Motor neuron (in vitro differentiated cells): ENCODE data around the gene SMAD3. TPM values are rescaled to one million over a fixed set of nuclear protein-coding genes. Genes with fewer than 3 reads are reported as not detected.
A peak's percentile ranks its signal among the peaks of the same experiment; 100 is the strongest.

Experiments
- ATAC-seq, 8 experiments: fragments of 200-7000 bp; cut with Tn5 transposase; replicated peaks in 6 of 8; 2 replicates each; pipeline ENCODE4 v1.8.0; 2021; ENCODE audit warnings: mild to moderate bottlenecking in 8 of 8, moderate library complexity in 8 of 8
- H3K27ac ChIP-seq, 2 donors: fragments of 250-450 bp; sonication (Bioruptor Pico); 2 replicates each; pipeline ENCODE4 v1.9.0; 2021; ENCODE audit warnings: antibody characterized with exemption in 2 of 2, mild to moderate bottlenecking in 2 of 2, moderate library complexity in 1 of 2
- H3K4me1 ChIP-seq, 2 donors: fragments of 250-450 bp; sonication (Bioruptor Pico); replicated peaks in 1 of 2; 2 replicates each; pipeline ENCODE4 v1.6.1; 2021; ENCODE audit warnings: antibody characterized with exemption in 2 of 2, mild to moderate bottlenecking in 2 of 2, moderate library complexity in 1 of 2
- H3K4me3 ChIP-seq, 5 donors: fragments of 250-450 bp; sonication (Bioruptor Pico); 2 replicates each; pipeline ENCODE4 v1.9.0; 2021; ENCODE audit warnings: antibody characterized with exemption in 5 of 5, mild to moderate bottlenecking in 5 of 5, moderate library complexity in 4 of 5
- WGBS, 10 experiments: fragments of 450-650 bp; shearing (Covaris generic); methylation state at CpG; one replicate each; pipeline ENCODE4 v1.0.0; 2022; 5-methylcytosine and 5-hydroxymethylcytosine counted together
- in situ Hi-C, 9 experiments: fragments of 400-800 bp; cut with MboI; loops; one replicate each; pipeline ENCODE4 v1.15.0; 2021; ENCODE audit warnings: low sequenced_read_pairs in 9 of 9, low pct_unique_long_range_greater_than_20kb in 2 of 9; ENCODE audit not compliant: unreplicated experiment in 9 of 9
- total RNA-seq, 8 experiments: library from RNA; unstranded; fragments of 300-600 nt; gene quantifications; 2 replicates each; pipeline versions ENCODE4 v1.2.3 to v1.2.4, GENCODE V29; 2022

Gene SMAD3
- total RNA-seq, 8 experiments from 2014 or later: 4.4 to 57.9 (median 13.9) TPM

GRCh38 chr15:67108122-67108961 is 42.9 kb downstream of the SMAD3 start:
- 40 to 100% (median 82%) methylated on average over 1 to 7 of the region's 9 CpGs; no CpG with 5 or more reads in 2 of the 10 experiments for WGBS, 10 experiments
- Histone ChIP-seq H3K4me3 (no peak overlapping the region), H3K27ac (no peak overlapping the region), H3K4me1 (peaks cover 24 to 27% of the 10 kb centered on the region in 2 donors)
- ATAC-seq: no peak
- in situ Hi-C loops: no loop called here

GRCh38 chr15:67109141-67110034 is 44.0 kb downstream of the SMAD3 start:
- ATAC-seq: peak; percentile 53 to 88 (median 79)
- 0 to 65% (median 37%) methylated on average over 1 to 10 of the region's 18 CpGs; no CpG with 5 or more reads in 2 of the 10 experiments for whole genome bisulfite sequencing, 10 experiments
- Histone ChIP-seq H3K4me3 (no peak overlapping the region), H3K27ac (peak overlapping the region; percentile 22 to 40), H3K4me1 (peaks cover 24 to 27% of the 10 kb centered on the region in 2 donors)
- in situ Hi-C loops: no loop called here

GRCh38 chr15:67110361-67110781 is 45.0 kb downstream of the SMAD3 start:
- in situ Hi-C loops: no loop called here
- Histone ChIP-seq H3K4me1 (peaks cover 24 to 27% of the 10 kb centered on the region in 2 donors), H3K27ac (no peak overlapping the region), H3K4me3 (no peak overlapping the region)
- WGBS, 10 experiments: 38 to 100% (median 84%) methylated on average over 1 to 5 of the region's 5 CpGs; no CpG with 5 or more reads in 2 of the 10 experiments
- no peak for ATAC-seq

- Histone ChIP-seq H3K27ac (no peak overlapping the region), H3K4me1 (peaks cover 20 to 24% of the 10 kb centered on the region in 2 donors), H3K4me3 (no peak overlapping the region)
- WGBS, 10 experiments: 69 to 100% (median 93%) methylated on average over 1 to 2 of the region's 2 CpGs; no CpG with 5 or more reads in 1 of the 10 experiments
- in situ Hi-C loops: no loop called here
- no peak for ATAC-seq
Observed at GRCh38 chr15:67110958-67111864, 45.8 kb downstream of the SMAD3 start.

- peaks cover 18 to 19% of the 10 kb centered on the region in 2 donors for H3K4me1 ChIP-seq
- ATAC-seq: no peak
- 93 to 100% (median 95%) methylated on average over 2 to 4 of the region's 8 CpGs; no CpG with 5 or more reads in 7 of the 10 experiments for WGBS, 10 experiments
- no peak overlapping the region for H3K4me3 ChIP-seq
- no peak overlapping the region for H3K27ac ChIP-seq
- in situ Hi-C loops: no loop called here
Observed at GRCh38 chr15:67114046-67114445, 48.6 kb downstream of the SMAD3 start.

- peak in 4 of 8 experiments; percentile 23 to 75 (median 70) for ATAC-seq
- in situ Hi-C loops: no loop called here
- H3K4me3 ChIP-seq: no peak overlapping the region
- H3K27ac ChIP-seq: no peak overlapping the region
- 31 to 100% (median 72%) methylated on average over 1 to 6 of the region's 6 CpGs; no CpG with 5 or more reads in 4 of the 10 experiments for WGBS, 10 experiments
- peaks cover 11% of the 10 kb centered on the region in 2 donors for H3K4me1 ChIP-seq
Observed at GRCh38 chr15:67114846-67115585, 49.6 kb downstream of the SMAD3 start.

GRCh38 chr15:67115586-67115969 is 50.2 kb downstream of the SMAD3 start:
- Histone ChIP-seq H3K4me3 (no peak overlapping the region), H3K27ac (no peak overlapping the region), H3K4me1 (peaks cover 6 to 13% of the 10 kb centered on the region in 2 donors)
- peak in 2 of 8 experiments; percentile 6 to 29 for ATAC-seq
- in situ Hi-C loops: no loop called here
- 100% methylated on average over 1 of the region's 1 CpG; no CpG with 5 or more reads in 8 of the 10 experiments for WGBS, 10 experiments

GRCh38 chr15:67116742-67117141 is 51.3 kb downstream of the SMAD3 start:
- Histone ChIP-seq H3K4me1 (peaks cover 13 to 25% of the 10 kb centered on the region in 2 donors), H3K27ac (no peak overlapping the region), H3K4me3 (no peak overlapping the region)
- in situ Hi-C loops: no loop called here
- 80 to 100% (median 100%) methylated on average over 1 to 2 of the region's 2 CpGs; no CpG with 5 or more reads in 5 of the 10 experiments for WGBS, 10 experiments
- no peak for ATAC-seq

- no peak overlapping the region for H3K27ac ChIP-seq
- no peak for ATAC-seq
Observed at GRCh38 chr15:67117370-67117769, 52.0 kb downstream of the SMAD3 start.

GRCh38 chr15:67118808-67119207 is 53.4 kb downstream of the SMAD3 start:
- 42 to 100% (median 96%) methylated on average over 2 to 5 of the region's 5 CpGs; no CpG with 5 or more reads in 3 of the 10 experiments for WGBS, 10 experiments
- Histone ChIP-seq H3K4me3 (no peak overlapping the region), H3K4me1 (peaks cover 14 to 26% of the 10 kb centered on the region in 2 donors), H3K27ac (no peak overlapping the region)
- no peak for ATAC-seq
- in situ Hi-C loops: no loop called here

More at GRCh38 chr15:67117370-67117769, 52.0 kb downstream of the SMAD3 start:
- Histone ChIP-seq H3K4me1 (peaks cover 14 to 26% of the 10 kb centered on the region in 2 donors), H3K4me3 (no peak overlapping the region)
- whole genome bisulfite sequencing, 10 experiments: 14 to 100% (median 50%) methylated on average over 1 to 3 of the region's 3 CpGs; no CpG with 5 or more reads in 6 of the 10 experiments
- in situ Hi-C loops: no loop called here

- Histone ChIP-seq H3K4me3 (no peak overlapping the region), H3K4me1 (peaks cover 14 to 26% of the 10 kb centered on the region in 2 donors), H3K27ac (no peak overlapping the region)
- 90 to 100% (median 100%) methylated on average over 1 to 3 of the region's 6 CpGs; no CpG with 5 or more reads in 2 of the 10 experiments for WGBS, 10 experiments
- no peak for ATAC-seq
- in situ Hi-C loops: no loop called here
Observed at GRCh38 chr15:67119238-67119846, 53.9 kb downstream of the SMAD3 start.
